H9 (cell line): ENCODE results near the gene GRIA4. TPM values are rescaled to one million over a fixed set of nuclear protein-coding genes. Genes with fewer than 3 reads are reported as not detected.

ENCODE experiments used
- DNase-seq: peaks from one replicate; pipeline ENCODE4 v3.0.0-alpha.2; 2017
- H2AFZ ChIP-seq: one replicate; pipeline ENCODE4 v1.6.1; 2013; ENCODE audit warnings: mild to moderate bottlenecking, low read length, control low read depth, moderate library complexity
- H2AK5ac ChIP-seq: 2 replicates; pipeline ENCODE4 v1.6.1; 2013; ENCODE audit warnings: low read length, control low read depth, mixed read lengths; ENCODE audit not compliant: insufficient read length
- H2BK120ac ChIP-seq: one replicate; pipeline ENCODE4 v1.6.1; 2013; ENCODE audit warnings: low read depth, mild to moderate bottlenecking, low read length, control low read depth, inconsistent platforms; ENCODE audit not compliant: poor library complexity, severe bottlenecking
- H2BK12ac ChIP-seq: 2 replicates; pipeline ENCODE4 v1.6.1; 2013; ENCODE audit warnings: low read length, control low read depth, mixed read lengths, low read depth; ENCODE audit not compliant: insufficient read length
- H2BK15ac ChIP-seq: 2 replicates; pipeline ENCODE4 v1.6.1; 2013; ENCODE audit warnings: low read depth, low read length, control low read depth
- H2BK20ac ChIP-seq: one replicate; pipeline ENCODE4 v1.6.1; 2013; ENCODE audit warnings: low read depth, mild to moderate bottlenecking, low read length, control low read depth, inconsistent platforms; ENCODE audit not compliant: poor library complexity, severe bottlenecking
- H2BK5ac ChIP-seq: 2 replicates; pipeline ENCODE4 v1.6.1; 2013; ENCODE audit warnings: low read length, control low read depth, mixed read lengths; ENCODE audit not compliant: insufficient read length
- H3K14ac ChIP-seq: 2 replicates; pipeline ENCODE4 v1.6.1; 2013; ENCODE audit warnings: low read length, control low read depth; ENCODE audit not compliant: insufficient read depth
- H3K18ac ChIP-seq: 2 replicates; pipeline ENCODE4 v1.6.1; 2013; ENCODE audit warnings: low read depth, mild to moderate bottlenecking, mixed read lengths, low read length, control low read depth; ENCODE audit not compliant: insufficient read length
- H3K23ac ChIP-seq: 2 replicates; pipeline ENCODE4 v1.6.1; 2013; ENCODE audit warnings: low read length, control low read depth, mixed read lengths, low read depth; ENCODE audit not compliant: insufficient read length
- H3K23me2 ChIP-seq: 2 replicates; pipeline ENCODE4 v1.6.1; 2013; ENCODE audit warnings: low read depth, mild to moderate bottlenecking, mixed read lengths, low read length, control low read depth; ENCODE audit not compliant: insufficient read length, poor library complexity, severe bottlenecking
- H3K27ac ChIP-seq: 2 replicates; pipeline ENCODE4 v1.5.1; 2013; ENCODE audit warnings: low read length, control low read depth, mixed read lengths, low read depth; ENCODE audit not compliant: insufficient read length
- H3K27me3 ChIP-seq: 2 replicates; pipeline ENCODE4 v1.6.1; 2013; ENCODE audit warnings: low read length, control low read depth, inconsistent platforms; ENCODE audit not compliant: insufficient read depth
- H3K4ac ChIP-seq: 2 replicates; pipeline ENCODE4 v1.6.1; 2013; ENCODE audit warnings: low read depth, mild to moderate bottlenecking, control low read depth, inconsistent platforms, low read length, moderate library complexity
- H3K4me1 ChIP-seq: 2 replicates; pipeline ENCODE4 v1.6.1; 2013; ENCODE audit warnings: low read length, control low read depth, inconsistent platforms; ENCODE audit not compliant: insufficient read depth
- H3K4me2 ChIP-seq: 2 replicates; pipeline ENCODE4 v1.6.1; 2013; ENCODE audit warnings: low read length, control low read depth, mixed read lengths; ENCODE audit not compliant: insufficient read length, insufficient read depth
- H3K56ac ChIP-seq: 2 replicates; pipeline ENCODE4 v1.6.1; 2013; ENCODE audit warnings: low read depth, mild to moderate bottlenecking, mixed read lengths, low read length, control low read depth; ENCODE audit not compliant: insufficient read length
- H3K79me1 ChIP-seq: 2 replicates; pipeline ENCODE4 v1.6.1; 2013; ENCODE audit warnings: low read depth, mild to moderate bottlenecking, moderate library complexity, low read length, control low read depth, inconsistent platforms; ENCODE audit not compliant: insufficient read depth, poor library complexity, severe bottlenecking
- H3K79me2 ChIP-seq: 2 replicates; pipeline ENCODE4 v1.6.1; 2013; ENCODE audit warnings: low read length, control low read depth, inconsistent platforms; ENCODE audit not compliant: insufficient read depth
- H3K9ac ChIP-seq: 2 replicates; pipeline ENCODE4 v1.6.1; 2013; ENCODE audit warnings: low read length, control low read depth, mixed read lengths; ENCODE audit not compliant: insufficient read length; ENCODE audit errors: extremely low read depth
- H3K9me3 ChIP-seq: one replicate; pipeline ENCODE4 v1.6.1; 2013; ENCODE audit warnings: low read depth, low read length, inconsistent platforms; ENCODE audit not compliant: control insufficient read depth
- H3T11ph ChIP-seq: one replicate; pipeline ENCODE4 v1.6.1; 2013; ENCODE audit warnings: mild to moderate bottlenecking, low read length, control low read depth, inconsistent platforms
- H4K20me1 ChIP-seq: one replicate; pipeline ENCODE4 v1.6.1; 2013; ENCODE audit not compliant: control insufficient read depth, insufficient read length, insufficient read depth
- H4K5ac ChIP-seq: 2 replicates; pipeline ENCODE4 v1.6.1; 2013; ENCODE audit warnings: low read depth, mild to moderate bottlenecking, mixed read lengths, low read length, control low read depth; ENCODE audit not compliant: insufficient read length
- H4K8ac ChIP-seq: replicated peaks from 2 replicates; pipeline ENCODE4 v1.6.1; 2013; ENCODE audit warnings: low read length, control low read depth, mixed read lengths, low read depth; ENCODE audit not compliant: insufficient read length
- H4K91ac ChIP-seq: 2 replicates; pipeline ENCODE4 v1.6.1; 2013; ENCODE audit warnings: low read depth, mild to moderate bottlenecking, moderate library complexity, mixed read lengths, low read length, control low read depth; ENCODE audit not compliant: insufficient read length
- H3K27ac Mint-ChIP-seq, 3 experiments: 2 replicates in 2 of 3; 3 replicates in 1 of 3; pipeline ENCODE4 v1.8.0; 2020 to 2021; ENCODE audit warnings: mixed read lengths in 3 of 3, mild to moderate bottlenecking in 1 of 3, moderate library complexity in 1 of 3
- H3K27me3 Mint-ChIP-seq: 2 replicates; pipeline ENCODE4 v1.8.0; 2021; ENCODE audit warnings: low read depth, mild to moderate bottlenecking, moderate library complexity, mixed read lengths
- H3K36me3 Mint-ChIP-seq, 3 experiments: 2 replicates in 2 of 3; 3 replicates in 1 of 3; pipeline ENCODE4 v1.8.0; 2020 to 2021; ENCODE audit warnings: low read depth in 3 of 3, mixed read lengths in 3 of 3; ENCODE audit not compliant: insufficient read depth in 1 of 3
- H3K4me1 Mint-ChIP-seq, 2 experiments: 2 replicates each; pipeline ENCODE4 v1.8.0; 2020; ENCODE audit warnings: mixed read lengths in 2 of 2
- H3K4me3 Mint-ChIP-seq, 2 experiments: 2 replicates in 1 of 2; 3 replicates in 1 of 2; pipeline ENCODE4 v1.8.0; 2020 to 2021; ENCODE audit warnings: mild to moderate bottlenecking in 2 of 2, mixed read lengths in 2 of 2, moderate library complexity in 1 of 2
- H3K9me3 Mint-ChIP-seq, 2 experiments: 2 replicates in 1 of 2; 3 replicates in 1 of 2; pipeline ENCODE4 v1.8.0; 2020; ENCODE audit warnings: mild to moderate bottlenecking in 2 of 2, mixed read lengths in 2 of 2, moderate library complexity in 1 of 2
- WGBS: extraction: QIAGEN DNeasy Blood & Tissue Kit; methylation state at CpG from one replicate; pipeline ENCODE4 v1.1.7; 2013; ENCODE audit warnings: missing lambda C conversion rate, low lambda C conversion rate, mixed read lengths; ENCODE audit not compliant: insufficient read length; ENCODE audit errors: extremely low coverage; 5-methylcytosine and 5-hydroxymethylcytosine counted together
- total RNA-seq: library from RNA; stranded (reverse); gene quantifications from 2 replicates; pipeline ENCODE4 v1.2.1, GENCODE V29; 2021
- TF ChIP-seq, protein P1 (sequence below): fragments of 200-600 bp; sonication (generic); conservative IDR thresholded peaks from 3 replicates; pipeline ENCODE4 v1.8.0; 2021; ENCODE audit warnings: antibody characterized with exemption, mild to moderate bottlenecking

GRIA4 gene
- total RNA-seq, 1 experiment from 2014 or later, result 0.83 TPM

DNA sequence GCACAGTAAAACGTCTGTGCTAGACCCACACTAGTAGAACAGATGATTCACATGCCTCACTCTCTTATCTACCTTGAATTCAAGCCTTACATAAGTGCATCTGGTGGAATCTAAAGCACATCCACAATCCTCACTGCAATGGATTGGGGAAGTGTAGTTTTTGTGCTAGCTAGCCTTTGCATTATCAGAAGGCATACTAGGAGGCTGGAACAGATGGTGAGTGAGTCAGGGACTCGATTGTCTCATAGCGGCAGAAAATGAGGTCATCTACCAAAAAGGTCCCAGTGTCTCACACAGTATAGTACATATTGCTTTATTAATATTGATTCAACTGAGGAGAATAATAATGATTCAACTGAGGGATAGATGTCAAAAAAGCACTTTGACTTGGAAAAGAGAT, 402.9 kb downstream of the GRIA4 start:
- no CpG with 5 or more reads among the region's 3 CpGs for WGBS
- H3K27ac ChIP-seq, result no peak overlapping the region
- H3K27ac Mint-ChIP-seq, result peak overlapping the region; percentile 4 to 71 (median 26); a peak in 5 of 7 replicates

More for the DNA sequence above, 402.9 kb downstream of the GRIA4 start:
- H3K79me2 ChIP-seq, result peaks cover 7% of the 10 kb centered on the region; the same call in 1 of the 2 replicates
- Mint-ChIP-seq H3K4me3 (no peak overlapping the region), H3K36me3 (peaks cover 32 to 35% (median 33%) of the 10 kb centered on the region in 3 experiments), H3K9me3 (no peaks in the 10 kb centered on the region), H3K27me3 (no peaks in the 10 kb centered on the region), H3K4me1 (peaks cover 21 to 28% of the 10 kb centered on the region in 2 experiments)
- H3T11ph ChIP-seq, result no peak overlapping the region
- H3K4me2 ChIP-seq, result no peak overlapping the region
- no peak overlapping the region for H2BK12ac ChIP-seq
- no peak overlapping the region for H2BK15ac ChIP-seq
- no peak overlapping the region for H4K8ac ChIP-seq
- H4K5ac ChIP-seq, result no peak overlapping the region
- no peaks in the 10 kb centered on the region for H4K20me1 ChIP-seq
- no peaks in the 10 kb centered on the region for H3K9me3 ChIP-seq
- no peak overlapping the region for H2BK120ac ChIP-seq
- no peak overlapping the region for H2BK5ac ChIP-seq
- peaks cover 4% of the 10 kb centered on the region; the same call in 1 of the 2 replicates for H3K4me1 ChIP-seq
- no peak overlapping the region for H3K18ac ChIP-seq
- H3K14ac ChIP-seq, result no peak overlapping the region
- TF ChIP-seq, protein P1, sequence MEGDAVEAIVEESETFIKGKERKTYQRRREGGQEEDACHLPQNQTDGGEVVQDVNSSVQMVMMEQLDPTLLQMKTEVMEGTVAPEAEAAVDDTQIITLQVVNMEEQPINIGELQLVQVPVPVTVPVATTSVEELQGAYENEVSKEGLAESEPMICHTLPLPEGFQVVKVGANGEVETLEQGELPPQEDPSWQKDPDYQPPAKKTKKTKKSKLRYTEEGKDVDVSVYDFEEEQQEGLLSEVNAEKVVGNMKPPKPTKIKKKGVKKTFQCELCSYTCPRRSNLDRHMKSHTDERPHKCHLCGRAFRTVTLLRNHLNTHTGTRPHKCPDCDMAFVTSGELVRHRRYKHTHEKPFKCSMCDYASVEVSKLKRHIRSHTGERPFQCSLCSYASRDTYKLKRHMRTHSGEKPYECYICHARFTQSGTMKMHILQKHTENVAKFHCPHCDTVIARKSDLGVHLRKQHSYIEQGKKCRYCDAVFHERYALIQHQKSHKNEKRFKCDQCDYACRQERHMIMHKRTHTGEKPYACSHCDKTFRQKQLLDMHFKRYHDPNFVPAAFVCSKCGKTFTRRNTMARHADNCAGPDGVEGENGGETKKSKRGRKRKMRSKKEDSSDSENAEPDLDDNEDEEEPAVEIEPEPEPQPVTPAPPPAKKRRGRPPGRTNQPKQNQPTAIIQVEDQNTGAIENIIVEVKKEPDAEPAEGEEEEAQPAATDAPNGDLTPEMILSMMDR, result no peak
- no peaks in the 10 kb centered on the region for H3K23me2 ChIP-seq
- no peak overlapping the region for H3K4ac ChIP-seq
- H4K91ac ChIP-seq, result no peak overlapping the region
- H3K56ac ChIP-seq, result no peak overlapping the region
- H3K27me3 ChIP-seq, result no peaks in the 10 kb centered on the region
- no peak overlapping the region for H3K23ac ChIP-seq
- no peak overlapping the region for H2AK5ac ChIP-seq
- H3K9ac ChIP-seq, result no peak overlapping the region
- no peak overlapping the region for H2BK20ac ChIP-seq
- no peak overlapping the region for H2AFZ ChIP-seq
- no peak for DNase-seq
- peaks cover 7% of the 10 kb centered on the region for H3K79me1 ChIP-seq
